NK-92 (cell line): ENCODE data around the gene KLK7.
"Not testable (repeated sequence)": the region's sequence is repeated elsewhere in the genome, so short reads cannot be mapped to it uniquely, and the experiment has no call there.

Source experiments
- DNase-seq: peaks from one replicate; lab custom pipeline; 2025; ENCODE audit not compliant: unreplicated experiment; lab: John Stamatoyannopoulos, UW

KLK7 gene

GRCh38 chr19:51012661-51013190, 29.0 kb upstream of the KLK7 start:
- no peak for DNase-seq

DNA sequence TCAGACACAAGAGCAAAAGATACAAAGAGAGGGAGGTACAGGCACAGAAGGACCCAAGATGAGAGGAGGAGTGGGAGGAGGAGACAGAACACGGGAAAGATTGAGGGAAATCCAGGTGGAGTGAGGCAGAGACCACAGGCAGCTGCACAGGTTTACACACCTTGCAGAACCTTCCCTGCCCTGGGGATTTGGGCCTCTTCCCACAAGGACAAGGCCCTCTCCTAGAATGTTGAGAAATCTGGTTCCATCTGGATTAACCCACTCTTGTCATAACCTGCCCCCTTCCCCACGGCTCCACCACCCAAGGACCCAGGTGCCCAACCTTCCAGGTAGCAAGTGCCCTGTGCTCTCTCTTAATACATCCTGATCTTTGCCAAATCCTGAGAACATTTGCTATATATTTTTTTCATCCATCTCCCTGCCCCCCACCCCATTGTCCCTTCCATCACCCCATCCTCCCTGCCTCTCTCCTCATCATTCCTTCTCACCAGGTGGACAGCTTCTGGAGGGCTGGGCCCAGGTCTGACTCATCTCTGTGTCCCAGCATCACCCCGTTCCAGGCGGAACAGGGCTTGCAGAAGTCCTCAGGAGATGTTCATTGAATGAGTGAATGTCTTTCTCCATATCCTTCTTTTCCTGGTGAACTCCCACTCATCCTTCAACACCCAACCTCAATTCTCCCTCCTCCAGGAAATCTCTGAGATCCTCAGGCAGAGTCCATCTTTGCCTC, 26.5 kb upstream of the KLK7 start:
- DNase-seq = no peak

DNA sequence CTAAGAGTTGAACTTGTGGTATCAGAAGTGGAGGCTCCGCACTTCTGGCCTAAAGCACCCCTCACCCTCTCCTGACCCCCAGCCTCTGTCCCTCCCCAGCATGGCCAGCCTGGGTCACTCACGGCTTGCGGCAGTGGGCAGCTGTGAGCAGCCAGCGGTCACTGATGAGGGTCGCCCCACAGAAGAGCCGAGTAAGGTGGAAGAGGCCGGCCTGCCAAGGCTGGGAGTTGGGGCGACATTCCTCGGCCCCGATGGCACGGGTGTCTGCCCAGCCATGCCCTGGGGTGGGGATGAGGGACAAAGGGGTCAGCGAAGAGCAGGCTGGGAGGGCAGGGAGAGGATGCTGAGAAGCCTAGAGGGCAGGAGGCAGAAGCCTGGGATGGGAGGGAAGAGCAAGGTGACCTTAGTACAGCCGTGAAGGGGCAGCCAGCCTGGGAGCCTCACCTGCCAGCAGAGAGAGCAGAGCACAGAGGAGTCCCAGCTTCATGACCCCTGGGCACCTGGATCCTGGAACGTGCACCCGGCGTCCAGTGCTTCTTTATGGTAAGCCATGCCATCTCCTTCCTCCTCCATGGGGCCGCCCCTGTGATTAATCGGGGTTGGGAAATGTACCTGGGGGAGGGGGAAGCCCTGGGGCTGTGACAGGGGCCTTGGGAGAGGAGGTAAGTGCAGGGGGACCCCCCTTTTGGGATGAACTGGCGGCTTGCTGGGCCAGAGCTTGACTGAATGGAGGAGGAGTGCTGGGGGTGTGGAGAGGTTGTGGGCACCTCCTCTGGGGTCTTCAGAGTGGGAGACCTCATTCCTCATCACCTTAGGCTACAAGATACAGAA, 25.6 kb upstream of the KLK7 start:
- DNase-seq = no peak

- DNase-seq = no peak
These were observed 23.8 kb upstream of the KLK7 start for GRCh38 chr19:51007488-51007887.

DNA sequence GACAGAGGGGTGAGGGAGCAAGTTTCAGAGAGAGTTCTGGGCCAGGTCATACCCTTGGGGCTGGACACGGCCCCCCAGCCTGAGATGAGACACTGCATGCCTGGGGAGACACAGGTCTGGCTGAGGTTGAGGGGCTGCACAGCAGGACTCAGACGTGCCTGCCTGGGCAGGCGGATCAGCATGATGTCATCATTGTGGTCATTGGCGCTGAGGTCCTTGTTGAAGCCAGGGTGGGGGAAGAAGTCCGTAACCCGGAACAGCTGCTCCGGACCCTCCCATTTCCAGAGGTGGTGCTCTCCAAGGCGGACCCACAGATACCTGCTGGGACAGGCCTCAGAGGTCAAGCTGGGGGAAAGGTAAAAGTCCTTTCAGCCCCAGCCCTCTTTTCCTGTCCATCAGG, 22.7 kb upstream of the KLK7 start:
- no peak for DNase-seq

- DNase-seq = no peak
These were observed 21.5 kb upstream of the KLK7 start for GRCh38 chr19:51005248-51005647.

GRCh38 chr19:51003316-51003715, 19.6 kb upstream of the KLK7 start:
- DNase-seq = no peak

GRCh38 chr19:51002542-51003311, 19.0 kb upstream of the KLK7 start:
- DNase-seq = no peak

DNA sequence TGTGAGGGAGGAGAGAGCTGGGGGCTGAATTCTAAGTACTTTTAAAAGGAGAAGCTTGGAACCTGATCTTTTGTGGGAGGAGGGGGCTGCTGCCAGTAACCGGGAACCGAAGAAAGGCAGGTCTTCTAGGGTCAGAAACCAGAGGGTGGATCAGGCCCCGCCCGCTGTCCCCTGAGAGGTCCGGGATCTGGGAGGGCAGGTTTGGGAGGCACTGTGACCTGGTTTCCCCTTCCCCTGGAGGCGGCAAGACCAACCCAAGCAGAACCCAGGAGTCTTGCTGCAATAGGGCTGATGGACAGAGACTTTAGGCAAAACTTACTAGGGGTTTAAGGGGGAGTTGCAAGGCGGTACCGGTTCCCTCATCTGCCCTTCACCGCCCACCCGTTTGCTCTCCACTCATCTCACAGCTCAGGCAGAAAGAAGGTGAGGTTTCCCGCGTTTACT, 18.4 kb upstream of the KLK7 start:
- no peak for DNase-seq

- no peak for DNase-seq
These were observed 17.8 kb upstream of the KLK7 start, which contains the start of gene KLK8 for GRCh38 chr19:51001515-51001914. TSS of gene KLK8 (minus strand) at chr19:51001604. CDS start at chr19:51001167, 437 bp downstream.

DNA sequence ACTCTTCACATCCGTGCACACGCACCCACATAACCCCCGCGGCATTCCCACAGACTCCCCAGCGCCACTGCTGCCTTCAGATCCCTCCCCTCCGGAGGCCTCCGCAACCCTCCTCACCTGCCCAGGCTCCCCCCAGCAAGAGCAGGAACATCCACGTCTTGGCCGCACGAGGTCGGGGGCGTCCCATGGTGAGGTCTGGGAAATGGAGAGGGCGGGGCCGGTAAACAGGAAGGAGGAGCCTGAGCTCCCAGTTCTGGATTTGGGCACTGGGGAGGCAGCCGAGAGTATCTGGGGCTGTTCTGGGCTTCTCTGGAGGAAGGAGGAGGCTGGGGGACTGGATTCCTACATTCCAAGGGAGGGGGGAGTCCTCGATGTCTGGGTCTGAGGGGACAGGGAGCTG, 17.3 kb upstream of the KLK7 start:
- DNase-seq = no peak

GRCh38 chr19:51000426-51000825, 16.7 kb upstream of the KLK7 start:
- DNase-seq = no peak

GRCh38 chr19:50998686-50999085, 15.0 kb upstream of the KLK7 start:
- no peak for DNase-seq

DNA sequence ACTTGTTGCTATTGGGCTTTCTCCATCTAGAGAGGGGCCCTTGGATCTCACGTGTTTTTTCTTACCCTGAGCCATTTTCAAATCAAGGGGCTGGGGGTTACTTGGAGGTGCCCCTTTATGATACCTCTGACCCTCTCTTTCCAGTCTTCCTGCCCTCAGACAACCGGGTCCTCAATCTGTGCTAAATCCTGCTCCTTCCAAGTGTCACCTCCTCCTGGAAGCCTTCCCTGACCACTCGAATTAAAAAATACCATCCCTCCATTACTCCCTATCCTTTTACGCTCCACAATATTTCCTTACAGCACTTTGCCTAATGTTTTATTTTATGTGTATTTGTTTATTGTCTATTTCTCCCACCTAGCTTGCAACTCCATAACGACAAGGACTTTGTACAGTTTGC, 14.3 kb upstream of the KLK7 start:
- no peak for DNase-seq

GRCh38 chr19:50994129-50994528, 10.4 kb upstream of the KLK7 start:
- DNase-seq = no peak

DNA sequence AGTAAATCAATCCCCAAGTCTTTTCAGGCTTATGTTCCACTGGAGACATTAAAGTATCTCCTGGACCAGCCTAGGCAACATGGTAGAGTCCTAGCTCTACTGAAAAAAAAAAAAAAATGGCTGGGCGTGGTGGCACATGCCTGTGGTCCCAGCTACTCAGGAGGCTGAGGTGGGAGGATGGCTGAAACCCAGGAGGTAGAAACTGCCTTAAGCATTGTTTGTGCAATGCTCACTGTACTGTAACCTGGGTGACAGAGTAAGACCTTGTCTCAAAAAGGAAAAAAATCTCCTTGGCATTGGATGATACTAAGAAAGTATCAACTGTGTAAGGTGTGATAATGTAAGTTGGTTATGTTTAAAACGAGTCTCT, 8.9 kb upstream of the KLK7 start:
- no peak for DNase-seq

GRCh38 chr19:50984416-50984815, 699 bp upstream of the KLK7 start:
- DNase-seq = not testable (repeated sequence)

DNA sequence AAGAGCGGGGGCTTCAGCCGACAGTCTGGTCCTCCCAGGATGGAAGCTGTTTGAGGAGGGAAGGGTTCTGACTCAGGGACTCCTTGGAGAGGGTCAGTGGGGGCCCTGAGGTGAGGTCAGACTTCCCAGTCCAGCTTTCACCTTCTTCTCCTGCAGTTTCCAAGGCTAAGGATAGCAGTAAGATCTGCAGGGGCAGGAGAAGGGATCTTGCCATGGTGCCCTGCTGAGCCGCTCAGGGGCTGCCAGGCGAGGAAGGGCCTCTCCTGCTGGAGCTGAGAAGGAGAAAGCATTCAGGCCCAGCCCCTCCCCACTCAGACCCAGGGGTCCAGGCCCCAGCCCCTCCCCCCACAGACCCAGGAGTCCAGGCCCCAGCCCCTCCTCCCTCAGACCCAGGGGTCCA, 1.5 kb downstream of the KLK7 start:
- no peak for DNase-seq

- DNase-seq = no peak
These were observed 2.0 kb downstream of the KLK7 start for GRCh38 chr19:50981587-50982146.

DNA sequence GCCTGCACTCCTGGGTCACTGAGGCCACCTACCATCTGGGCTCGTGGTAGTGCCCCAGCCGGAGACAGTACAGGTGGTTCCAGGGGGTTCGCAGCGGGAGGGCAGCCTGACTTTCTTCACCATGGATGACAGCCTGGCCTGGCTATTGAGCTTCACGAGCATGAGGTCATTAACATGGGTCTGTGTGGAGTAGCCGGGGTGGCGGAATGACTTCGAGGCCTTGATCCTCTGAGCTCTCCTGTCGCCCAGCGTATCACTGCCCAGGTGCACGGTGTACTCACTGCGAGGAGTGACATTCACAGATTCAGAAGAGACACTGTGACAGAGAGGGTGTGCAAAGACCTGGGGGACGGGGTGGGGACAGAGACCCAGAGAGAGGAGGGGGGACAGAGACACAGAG, 3.5 kb downstream of the KLK7 start:
- DNase-seq = no peak

GRCh38 chr19:50979758-50980157, 4.0 kb downstream of the KLK7 start:
- no peak for DNase-seq
